Neural crest cell (in vitro differentiated cells): ENCODE results near the gene LATS2. TPM values are rescaled to one million over a fixed set of nuclear protein-coding genes. Genes with fewer than 3 reads are reported as not detected.

ENCODE experiments used
- DNase-seq: peaks from one replicate; pipeline ENCODE4 v3.0.0; 2021; ENCODE audit warnings: low read depth, mixed read lengths, low spot score
- H3K27ac Mint-ChIP-seq: one replicate; pipeline ENCODE4 v1.8.0; 2021; ENCODE audit warnings: mild to moderate bottlenecking, mixed read lengths; ENCODE audit not compliant: unreplicated experiment
- H3K27me3 Mint-ChIP-seq: 2 replicates; pipeline ENCODE4 v1.8.0; 2021; ENCODE audit warnings: low read depth, mild to moderate bottlenecking, mixed read lengths
- H3K36me3 Mint-ChIP-seq: 2 replicates; pipeline ENCODE4 v1.8.0; 2021; ENCODE audit warnings: low read depth, mild to moderate bottlenecking, mixed read lengths
- H3K4me1 Mint-ChIP-seq: 2 replicates; pipeline ENCODE4 v1.8.0; 2021; ENCODE audit warnings: mixed read lengths
- H3K4me3 Mint-ChIP-seq: one replicate; pipeline ENCODE4 v1.8.0; 2021; ENCODE audit warnings: mild to moderate bottlenecking, mixed read lengths
- H3K9me3 Mint-ChIP-seq: 2 replicates; pipeline ENCODE4 v1.8.0; 2021; ENCODE audit warnings: mixed read lengths
- total RNA-seq: library from RNA; stranded (reverse); gene quantifications from 2 replicates; pipeline ENCODE4 v1.2.1, GENCODE V29; 2021
- TF ChIP-seq, protein P1 (sequence below): fragments of 200-600 bp; sonication (generic); conservative IDR thresholded peaks from 2 replicates; pipeline ENCODE4 v1.5.0; 2021; ENCODE audit warnings: antibody characterized with exemption, mild to moderate bottlenecking

The LATS2 gene
- total RNA-seq, 1 donor from 2014 or later, result 26.2 TPM

DNA sequence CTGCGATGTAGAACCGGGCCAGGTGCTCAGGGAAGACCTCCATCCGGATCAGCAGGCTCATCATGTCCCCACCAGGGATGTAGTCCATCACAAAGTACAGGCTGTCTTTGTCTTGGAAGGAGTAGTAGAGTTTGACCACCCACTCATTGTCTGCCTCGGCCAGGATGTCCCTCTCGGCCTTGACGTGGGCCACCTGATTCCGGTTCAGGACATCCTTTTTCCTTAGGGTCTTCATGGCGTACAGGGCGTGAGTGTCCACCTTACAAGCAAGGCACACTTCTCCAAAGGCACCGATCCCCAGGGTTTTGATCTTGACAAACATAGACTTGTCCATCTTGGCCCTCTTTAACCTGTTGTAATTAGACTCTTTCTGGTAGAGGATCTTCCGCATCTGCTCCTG, 78.0 kb downstream of the LATS2 start:
- DNase-seq, result no peak
- H3K4me1 Mint-ChIP-seq, result no peaks in the 10 kb centered on the region

DNA sequence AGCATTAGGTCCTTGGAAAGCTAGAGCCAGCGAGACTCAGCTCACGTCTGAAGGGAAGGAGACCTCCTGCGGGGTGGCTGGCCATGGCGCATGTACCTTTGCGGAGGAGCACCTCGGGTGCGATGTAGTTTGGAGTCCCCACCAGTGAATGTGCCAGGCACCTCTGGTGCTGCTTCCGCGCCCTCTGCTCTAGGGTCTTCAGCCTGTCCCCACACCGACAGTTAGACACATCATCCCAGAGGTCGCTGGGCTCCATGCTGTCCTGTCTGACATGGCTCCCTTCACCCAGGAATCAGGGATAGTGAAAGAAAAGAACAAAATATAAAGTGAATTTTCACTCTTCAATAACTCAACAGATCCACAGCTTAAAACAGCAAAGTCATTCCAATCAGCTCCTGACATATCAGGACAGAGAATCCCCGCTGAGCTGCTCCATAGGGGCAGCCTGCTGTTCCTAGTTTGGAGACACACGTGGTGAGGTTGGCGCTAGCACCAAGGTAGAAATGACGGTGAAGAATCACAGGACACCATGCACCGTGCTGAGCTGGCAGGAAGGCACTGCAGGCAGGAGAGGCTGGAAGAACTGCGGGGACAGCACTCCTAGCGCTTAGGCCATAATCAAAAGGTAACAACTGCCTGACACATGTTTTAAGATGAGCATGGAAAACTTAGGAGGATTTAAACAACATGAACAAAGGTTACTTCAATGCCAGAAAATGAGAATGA, 79.9 kb downstream of the LATS2 start:
- TF ChIP-seq, protein P1, sequence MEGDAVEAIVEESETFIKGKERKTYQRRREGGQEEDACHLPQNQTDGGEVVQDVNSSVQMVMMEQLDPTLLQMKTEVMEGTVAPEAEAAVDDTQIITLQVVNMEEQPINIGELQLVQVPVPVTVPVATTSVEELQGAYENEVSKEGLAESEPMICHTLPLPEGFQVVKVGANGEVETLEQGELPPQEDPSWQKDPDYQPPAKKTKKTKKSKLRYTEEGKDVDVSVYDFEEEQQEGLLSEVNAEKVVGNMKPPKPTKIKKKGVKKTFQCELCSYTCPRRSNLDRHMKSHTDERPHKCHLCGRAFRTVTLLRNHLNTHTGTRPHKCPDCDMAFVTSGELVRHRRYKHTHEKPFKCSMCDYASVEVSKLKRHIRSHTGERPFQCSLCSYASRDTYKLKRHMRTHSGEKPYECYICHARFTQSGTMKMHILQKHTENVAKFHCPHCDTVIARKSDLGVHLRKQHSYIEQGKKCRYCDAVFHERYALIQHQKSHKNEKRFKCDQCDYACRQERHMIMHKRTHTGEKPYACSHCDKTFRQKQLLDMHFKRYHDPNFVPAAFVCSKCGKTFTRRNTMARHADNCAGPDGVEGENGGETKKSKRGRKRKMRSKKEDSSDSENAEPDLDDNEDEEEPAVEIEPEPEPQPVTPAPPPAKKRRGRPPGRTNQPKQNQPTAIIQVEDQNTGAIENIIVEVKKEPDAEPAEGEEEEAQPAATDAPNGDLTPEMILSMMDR, result no peak
- H3K4me3 Mint-ChIP-seq, result no peak overlapping the region
- DNase-seq, result no peak
- H3K4me1 Mint-ChIP-seq, result no peaks in the 10 kb centered on the region
- no peaks in the 10 kb centered on the region for H3K9me3 Mint-ChIP-seq
- H3K27me3 Mint-ChIP-seq, result no peaks in the 10 kb centered on the region
- peaks cover 20% of the 10 kb centered on the region for H3K36me3 Mint-ChIP-seq
- no peak overlapping the region for H3K27ac Mint-ChIP-seq

More for the DNA sequence above, 78.0 kb downstream of the LATS2 start:
- Mint-ChIP-seq H3K27ac (no peak overlapping the region), H3K4me3 (no peak overlapping the region), H3K36me3 (peaks cover 23% of the 10 kb centered on the region), H3K27me3 (no peaks in the 10 kb centered on the region), H3K9me3 (no peaks in the 10 kb centered on the region)
- TF ChIP-seq, protein P1, result no peak

DNA sequence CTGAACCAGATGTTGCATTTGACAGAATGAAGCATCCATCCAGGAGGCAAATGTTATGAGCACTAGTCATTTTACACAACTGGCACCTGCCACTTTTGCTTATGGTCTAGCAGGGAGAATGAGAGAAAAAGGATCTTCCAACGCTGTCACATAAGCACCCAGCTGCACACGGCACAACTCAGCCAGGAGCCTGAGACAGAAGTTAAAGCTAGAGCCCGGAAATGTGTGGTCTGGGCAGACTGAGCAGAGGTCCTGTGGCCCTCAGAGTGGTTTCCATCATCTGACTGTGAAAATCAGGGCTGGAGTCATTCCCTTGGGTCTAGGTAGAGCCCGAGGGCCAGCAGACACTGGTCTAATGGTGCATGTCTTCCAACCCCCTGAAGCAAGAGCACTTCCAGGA, 80.5 kb downstream of the LATS2 start:
- H3K27ac Mint-ChIP-seq, result no peak overlapping the region
- TF ChIP-seq, protein P1, result no peak
- H3K36me3 Mint-ChIP-seq, result peaks cover 19% of the 10 kb centered on the region
- H3K9me3 Mint-ChIP-seq, result no peaks in the 10 kb centered on the region
- no peaks in the 10 kb centered on the region for H3K27me3 Mint-ChIP-seq
- DNase-seq, result no peak
- H3K4me3 Mint-ChIP-seq, result no peak overlapping the region
- H3K4me1 Mint-ChIP-seq, result peaks cover 4% of the 10 kb centered on the region

DNA sequence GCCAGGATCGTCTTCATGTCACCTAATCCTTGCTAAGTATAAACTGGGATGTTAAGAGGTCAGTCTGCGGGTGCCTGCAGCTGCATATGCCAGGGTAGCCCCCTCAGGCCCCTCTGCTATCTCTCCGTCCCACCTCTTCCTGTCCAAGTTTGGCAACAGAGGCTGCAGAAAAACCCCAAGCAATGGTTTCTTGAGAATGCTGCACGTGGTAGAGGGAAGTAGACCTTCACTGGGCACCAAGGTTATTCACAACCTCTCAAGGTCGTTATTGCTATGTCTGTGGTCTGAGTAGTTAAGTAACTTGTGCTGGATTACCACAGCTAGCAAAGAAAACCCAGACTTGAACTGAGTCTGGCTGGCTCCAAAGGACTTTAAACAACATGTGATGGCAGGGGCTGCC, 81.0 kb downstream of the LATS2 start:
- no peak for DNase-seq
- Mint-ChIP-seq H3K27me3 (no peaks in the 10 kb centered on the region), H3K4me3 (no peak overlapping the region), H3K36me3 (peaks cover 21% of the 10 kb centered on the region), H3K4me1 (peaks cover 5% of the 10 kb centered on the region), H3K27ac (no peak overlapping the region), H3K9me3 (no peaks in the 10 kb centered on the region)
- TF ChIP-seq, protein P1, result no peak

DNA sequence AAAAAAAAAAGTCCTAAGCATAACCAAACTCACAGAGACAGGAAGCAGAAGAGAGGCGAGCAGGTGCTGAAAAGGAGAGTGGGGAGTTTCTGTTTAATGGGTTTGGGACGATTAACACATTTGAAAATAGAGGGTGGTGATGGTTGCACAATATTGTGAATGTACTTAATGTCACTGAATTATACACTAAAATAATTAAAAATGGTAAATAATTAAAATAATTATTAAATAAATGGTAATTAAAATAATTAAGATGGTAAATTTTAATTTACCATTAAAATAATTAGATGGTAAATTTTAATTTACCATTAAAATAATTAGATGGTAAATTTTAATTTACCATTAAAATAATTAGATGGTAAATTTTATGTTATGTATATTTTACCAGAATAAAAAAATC, 84.0 kb downstream of the LATS2 start:
- Mint-ChIP-seq H3K9me3 (no peaks in the 10 kb centered on the region), H3K27ac (no peak overlapping the region), H3K36me3 (peaks cover 27% of the 10 kb centered on the region), H3K27me3 (no peaks in the 10 kb centered on the region), H3K4me3 (no peak overlapping the region), H3K4me1 (peaks cover 5% of the 10 kb centered on the region)
- TF ChIP-seq, protein P1, result no peak
- no peak for DNase-seq
